ENCODE measurements around the gene SLC9A9. TPM values are rescaled to one million over a fixed set of nuclear protein-coding genes. Genes with fewer than 3 reads are reported as not detected.

Gene SLC9A9
- polyA plus RNA-seq, 3 donors, result 5.8 to 6.8 (median 6.4) TPM

GRCh38 chr3:143653493-143653892 is 194.8 kb downstream of the SLC9A9 start:
- no peak for DNase-seq (ENCODE audit: low read depth in 3 of 3, low spot score in 2 of 3)

DNA sequence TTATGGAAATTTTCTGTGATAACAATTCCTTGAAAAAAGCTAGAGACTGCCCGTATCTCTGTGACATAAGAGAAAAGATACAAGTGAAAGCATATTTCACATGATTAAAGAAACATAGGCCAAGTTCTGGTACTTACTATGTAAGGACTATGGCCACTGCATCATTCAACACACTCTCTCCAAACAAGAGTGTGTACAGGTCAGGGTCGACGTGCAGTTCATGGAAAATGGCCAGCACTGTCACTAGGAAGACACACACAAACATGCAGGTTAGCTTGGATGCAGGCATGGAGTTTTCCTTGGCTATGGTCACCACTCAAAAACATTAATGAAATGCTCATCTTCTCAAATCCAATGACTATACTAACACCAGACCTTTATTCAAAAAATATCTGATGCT is 196.2 kb downstream of the SLC9A9 start:
- DNase-seq (ENCODE audit: low read depth in 3 of 3, low spot score in 2 of 3), result no peak

- DNase-seq (ENCODE audit: low read depth in 3 of 3, low spot score in 2 of 3), result no peak
These were observed 197.4 kb downstream of the SLC9A9 start for GRCh38 chr3:143650827-143651226.

DNA sequence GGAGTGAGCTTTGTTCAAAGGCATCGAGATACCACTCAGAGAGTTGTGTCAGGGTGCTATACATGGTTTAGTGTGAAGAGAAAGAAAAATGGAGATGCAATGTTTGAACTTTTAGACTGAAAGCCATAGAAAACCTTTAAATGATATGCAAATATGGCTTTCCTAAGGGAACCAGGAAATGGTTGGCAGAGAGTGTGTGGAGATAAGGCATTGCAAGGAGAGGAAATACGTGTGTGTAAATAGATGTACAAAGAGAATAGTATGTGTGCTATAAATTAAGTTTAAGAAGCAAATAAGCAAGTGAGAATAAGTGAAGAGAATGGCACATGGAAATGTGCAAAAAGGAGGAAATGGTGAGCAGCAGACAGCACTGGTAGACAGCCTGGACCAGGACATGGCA is 198.1 kb downstream of the SLC9A9 start:
- DNase-seq (ENCODE audit: low read depth in 3 of 3, low spot score in 2 of 3), result no peak

DNA sequence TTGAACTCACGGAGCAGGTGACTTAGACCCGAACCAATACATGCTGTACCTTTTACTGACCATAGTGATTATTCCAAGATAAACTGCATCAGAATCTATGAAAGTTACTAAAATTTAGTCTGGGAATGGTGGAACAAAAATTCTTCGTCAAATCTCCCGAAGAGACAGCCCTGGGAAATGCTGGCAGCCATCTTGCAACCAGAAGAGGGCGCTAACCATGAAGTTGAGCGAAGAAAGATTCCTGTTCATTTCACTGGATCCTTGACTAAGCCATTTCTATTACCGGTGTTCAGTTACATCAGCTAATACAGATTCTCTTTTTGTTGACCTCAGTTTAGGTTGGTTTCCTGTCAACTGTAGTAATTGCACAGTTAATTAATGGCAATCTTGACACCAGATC is 199.6 kb downstream of the SLC9A9 start:
- no peak for DNase-seq (ENCODE audit: low read depth in 3 of 3, low spot score in 2 of 3)

DNA sequence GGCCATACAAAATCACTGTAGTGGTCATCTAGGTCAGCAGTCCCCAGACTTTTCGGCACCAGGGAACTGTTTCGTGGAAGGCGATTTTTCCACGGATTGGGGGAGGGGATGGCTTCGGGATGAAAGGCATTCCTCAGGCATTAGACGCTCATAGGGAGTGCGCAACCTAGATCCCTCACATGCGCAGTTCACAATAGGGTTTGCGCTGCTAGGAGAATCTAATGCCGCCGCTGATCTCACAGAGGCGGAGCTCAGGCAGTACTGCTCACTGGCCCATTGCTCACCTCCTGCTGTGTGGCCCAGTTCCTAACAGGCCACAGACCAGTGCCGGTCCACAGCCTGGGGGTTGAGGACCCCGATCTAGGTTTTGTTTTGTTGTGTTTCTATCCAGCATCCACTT is 200.1 kb downstream of the SLC9A9 start:
- no peak for DNase-seq (ENCODE audit: low read depth in 3 of 3, low spot score in 2 of 3)

GRCh38 chr3:143644370-143645089 is 203.7 kb downstream of the SLC9A9 start:
- DNase-seq (ENCODE audit: low read depth in 3 of 3, low spot score in 2 of 3), result peak; percentile 54 to 60 (median 54)

- DNase-seq (ENCODE audit: low read depth in 3 of 3, low spot score in 2 of 3), result no peak
These were observed 204.4 kb downstream of the SLC9A9 start for GRCh38 chr3:143643905-143644304.

GRCh38 chr3:143640774-143641173 is 207.5 kb downstream of the SLC9A9 start:
- DNase-seq (ENCODE audit: low read depth in 3 of 3, low spot score in 2 of 3), result no peak

- DNase-seq (ENCODE audit: low read depth in 3 of 3, low spot score in 2 of 3), result no peak
These were observed 211.1 kb downstream of the SLC9A9 start for GRCh38 chr3:143637133-143637532.

- DNase-seq (ENCODE audit: low read depth in 3 of 3, low spot score in 2 of 3), result no peak
These were observed 213.3 kb downstream of the SLC9A9 start for GRCh38 chr3:143634991-143635390.

DNA sequence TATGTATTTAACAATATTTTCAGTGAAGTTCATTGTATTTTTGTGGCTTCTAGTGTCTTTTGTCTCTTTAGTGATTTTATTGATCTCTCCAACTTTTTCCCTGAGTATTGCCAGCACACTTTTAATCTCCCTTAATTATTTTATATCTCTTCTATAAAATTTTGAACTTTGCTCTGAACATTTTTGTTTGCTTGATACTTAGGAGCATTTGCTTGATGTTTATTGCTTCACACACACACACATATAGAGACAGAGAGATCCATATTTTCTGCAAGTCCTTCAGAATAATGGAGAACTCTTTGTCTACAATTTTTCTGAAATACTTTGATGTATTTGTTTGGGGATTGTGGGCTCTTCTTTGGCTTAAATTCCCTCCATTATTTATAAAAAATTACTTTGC is 213.8 kb downstream of the SLC9A9 start:
- DNase-seq (ENCODE audit: low read depth in 3 of 3, low spot score in 2 of 3), result no peak

- no peak for DNase-seq (ENCODE audit: low read depth in 3 of 3, low spot score in 2 of 3)
These were observed 214.5 kb downstream of the SLC9A9 start for GRCh38 chr3:143633816-143634215.

DNA sequence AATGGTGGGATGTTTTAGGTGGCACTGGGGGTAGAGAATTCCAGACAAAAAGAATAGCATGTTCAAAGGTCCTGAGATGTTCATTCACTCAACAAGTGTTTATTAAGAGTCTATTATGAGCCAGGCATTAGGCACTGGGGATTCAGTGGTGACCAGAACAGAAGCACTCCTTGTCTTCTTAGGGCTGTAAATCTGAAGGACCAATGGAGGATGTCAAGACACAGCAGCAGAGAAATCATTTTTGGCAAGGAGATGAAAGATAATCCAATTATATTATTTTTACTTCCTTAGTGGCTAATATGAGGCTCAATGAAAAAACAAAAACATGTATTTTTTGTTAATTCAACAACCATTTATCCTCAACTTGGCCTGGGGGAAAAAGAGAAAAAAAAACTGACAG is 218.5 kb downstream of the SLC9A9 start:
- no peak for DNase-seq (ENCODE audit: low read depth in 3 of 3, low spot score in 2 of 3)

DNA sequence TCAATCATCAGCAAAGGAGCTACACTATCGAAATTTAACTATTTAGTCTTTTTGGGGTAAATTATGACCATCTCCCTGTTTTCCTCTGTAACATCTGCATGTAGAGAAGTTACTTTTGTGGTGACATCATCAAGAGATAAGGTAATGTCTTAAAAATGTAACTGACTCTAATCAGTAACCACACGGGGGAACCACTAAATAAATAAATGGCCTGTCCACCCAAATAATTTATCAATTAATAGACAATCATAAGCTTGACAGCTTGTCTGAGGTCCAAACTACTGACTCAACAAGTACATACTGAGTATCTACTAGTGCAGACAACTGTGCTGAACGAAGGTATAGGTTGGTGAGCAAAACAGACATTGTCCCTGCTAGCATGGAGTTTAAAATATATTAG is 219.3 kb downstream of the SLC9A9 start:
- no peak for DNase-seq (ENCODE audit: low read depth in 3 of 3, low spot score in 2 of 3)

- no peak for DNase-seq (ENCODE audit: low read depth in 3 of 3, low spot score in 2 of 3)
These were observed 220.9 kb downstream of the SLC9A9 start for GRCh38 chr3:143627336-143627735.

DNA sequence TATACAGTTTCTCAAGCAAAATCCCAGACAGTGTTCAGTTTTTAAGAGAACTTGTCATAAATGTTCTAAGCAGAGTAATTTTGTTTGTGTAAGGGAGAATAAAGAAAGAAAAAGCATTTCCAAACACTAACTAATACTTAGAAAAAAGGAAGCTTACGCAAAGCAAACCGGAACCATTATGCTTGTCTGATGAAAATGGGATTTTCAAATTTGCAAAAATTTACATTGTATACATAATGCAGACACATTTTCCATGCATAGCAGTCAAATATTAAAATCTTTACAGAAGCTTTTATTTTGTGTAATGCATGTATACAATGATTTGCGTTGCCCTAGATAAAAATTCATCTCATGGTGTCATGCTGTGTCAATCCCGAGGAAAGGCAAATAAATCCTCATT is 229.0 kb downstream of the SLC9A9 start:
- no peak for DNase-seq (ENCODE audit: low read depth in 3 of 3, low spot score in 2 of 3)

DNA sequence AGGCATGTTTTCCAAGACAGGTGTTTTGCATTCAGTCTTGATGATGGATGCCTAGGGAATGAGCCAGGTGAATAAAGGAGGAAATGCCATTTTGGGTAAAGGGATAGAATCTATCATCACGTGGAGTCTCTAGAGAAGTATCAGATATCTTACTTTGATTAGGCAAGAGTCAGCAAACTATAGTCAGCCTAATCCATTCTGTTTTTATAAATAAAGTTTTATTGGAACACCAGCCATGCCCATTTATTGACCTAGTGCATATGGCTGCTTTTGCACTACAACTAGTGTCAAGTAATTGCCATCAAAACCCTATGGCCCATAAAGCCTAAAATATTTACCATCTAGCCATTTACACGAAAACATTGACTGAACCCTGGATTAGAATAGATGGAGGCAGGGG is 231.2 kb downstream of the SLC9A9 start:
- no peak for DNase-seq (ENCODE audit: low read depth in 3 of 3, low spot score in 2 of 3)

DNA sequence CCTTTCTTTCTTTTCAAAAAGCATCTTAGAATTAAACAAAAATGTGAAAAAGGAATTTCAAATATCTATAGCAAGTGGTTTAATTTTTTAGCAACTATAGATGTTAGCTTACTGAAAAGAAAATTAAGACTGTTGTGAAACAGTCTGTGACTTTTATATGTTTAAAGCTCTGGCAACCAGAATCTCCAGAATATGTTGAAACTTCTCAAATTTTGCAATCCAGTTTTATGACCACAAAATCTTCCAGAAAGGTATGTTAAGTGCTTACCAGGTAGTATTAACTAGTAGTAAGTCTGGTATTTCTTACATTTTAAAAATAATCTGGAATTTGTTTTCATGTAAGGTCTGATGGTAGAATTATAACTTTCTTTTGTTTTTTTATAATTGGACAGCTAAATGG is 235.0 kb downstream of the SLC9A9 start:
- no peak for DNase-seq (ENCODE audit: low read depth in 3 of 3, low spot score in 2 of 3)

DNA sequence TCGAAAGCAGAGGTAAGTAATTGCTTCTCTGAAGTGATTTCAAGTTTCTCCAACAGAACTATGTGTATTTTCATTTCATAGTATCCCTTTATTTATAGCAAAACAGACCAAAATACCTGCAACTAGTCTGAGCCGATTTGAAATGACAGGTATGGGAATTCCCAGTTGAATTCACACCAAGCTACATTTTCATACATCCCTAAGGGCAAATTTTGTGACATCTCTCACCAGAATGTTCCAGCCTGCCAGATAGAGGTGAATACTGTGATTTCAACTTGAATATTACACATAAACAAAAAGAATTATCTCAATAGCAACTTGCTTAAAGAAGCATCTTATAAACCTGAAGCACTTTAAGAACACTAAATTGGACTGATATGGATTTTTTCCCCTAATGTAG is 235.7 kb downstream of the SLC9A9 start:
- no peak for DNase-seq (ENCODE audit: low read depth in 3 of 3, low spot score in 2 of 3)

GRCh38 chr3:143608966-143609365 is 239.3 kb downstream of the SLC9A9 start:
- DNase-seq (ENCODE audit: low read depth in 3 of 3, low spot score in 2 of 3), result no peak

DNA sequence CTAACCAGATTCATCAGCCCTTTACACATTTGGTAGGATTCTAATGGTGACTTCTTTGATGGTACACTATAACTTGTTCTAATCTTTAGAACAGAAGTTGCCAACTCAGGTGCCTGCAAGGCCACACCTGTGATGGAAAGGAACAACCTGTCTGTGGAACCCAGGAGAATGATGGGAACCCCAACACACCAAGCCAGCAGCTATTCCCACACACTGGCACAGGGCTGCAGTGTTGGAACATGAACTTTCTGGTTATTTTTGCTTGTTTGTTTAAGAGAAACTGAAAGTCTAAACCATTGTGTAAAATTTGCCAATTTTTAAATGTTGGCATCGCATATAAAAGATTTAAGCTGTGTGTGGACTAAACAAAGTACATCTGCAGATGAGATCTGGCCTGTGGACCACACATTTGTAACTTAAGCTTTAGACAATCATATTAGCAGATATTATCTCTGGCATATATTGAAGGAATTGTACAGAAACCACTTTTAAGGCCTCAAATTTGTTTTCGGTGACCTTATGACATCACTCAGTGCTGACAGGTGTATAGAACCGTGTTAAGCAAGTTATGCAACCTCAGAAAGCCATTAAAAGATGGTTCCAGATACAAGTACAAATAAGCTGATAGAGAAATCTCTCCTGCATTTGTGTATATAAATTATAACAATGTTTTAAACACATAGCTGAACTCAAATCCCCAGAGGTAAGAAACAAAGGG is 242.9 kb downstream of the SLC9A9 start:
- DNase-seq (ENCODE audit: low read depth in 3 of 3, low spot score in 2 of 3), result no peak
